Neural cell (in vitro differentiated cells): ENCODE results near the gene GAD2. TPM values are rescaled to one million over a fixed set of nuclear protein-coding genes. Genes with fewer than 3 reads are reported as not detected.
A peak's percentile ranks its signal among the peaks of the same experiment; 100 is the strongest.

ENCODE experiments used
- H2AFZ ChIP-seq: fragments of 200-600, 300-800 bp; sonication (generic), shearing (Covaris generic); 2 replicates; pipeline ENCODE4 v1.6.0; 2014; ENCODE audit warnings: low read depth, mild to moderate bottlenecking, antibody characterized with exemption, low read length, moderate library complexity
- H3F3A ChIP-seq: fragments of 200-600 bp; shearing (Covaris generic); 2 replicates; pipeline ENCODE4 v1.6.1; 2016; ENCODE audit warnings: mild to moderate bottlenecking, moderate library complexity, mixed read lengths, antibody characterized with exemption, low read length; ENCODE audit not compliant: insufficient read depth, poor library complexity, severe bottlenecking
- H3K27ac ChIP-seq: fragments of 200-600, 300-800 bp; sonication (generic), shearing (Covaris generic); 2 replicates; pipeline ENCODE4 v1.5.1; 2014; ENCODE audit warnings: mild to moderate bottlenecking, low read length, moderate library complexity
- H3K27me3 ChIP-seq: fragments of 300-800, 200-600 bp; sonication (generic), shearing (Covaris generic); 2 replicates; pipeline ENCODE4 v1.6.0; 2014; ENCODE audit warnings: mild to moderate bottlenecking, low read depth, low read length, moderate library complexity; ENCODE audit not compliant: insufficient read depth
- H3K36me3 ChIP-seq: fragments of 300-800, 200-600 bp; sonication (generic), shearing (Covaris generic); 2 replicates; pipeline ENCODE4 v1.5.1; 2014; ENCODE audit warnings: mild to moderate bottlenecking, antibody characterized with exemption, low read length, moderate library complexity; ENCODE audit not compliant: insufficient read depth
- H3K4me2 ChIP-seq: fragments of 300-800, 200-600 bp; sonication (generic), shearing (Covaris generic); 2 replicates; pipeline ENCODE4 v1.6.0; 2014; ENCODE audit warnings: mild to moderate bottlenecking, low read length
- H3K4me3 ChIP-seq: fragments of 300-800, 200-600 bp; sonication (generic), shearing (Covaris generic); 2 replicates; pipeline ENCODE4 v1.5.1; 2014; ENCODE audit warnings: mild to moderate bottlenecking, low read length, moderate library complexity
- H3K79me2 ChIP-seq: fragments of 200-600 bp; shearing (Covaris generic); replicated peaks from 2 replicates; pipeline ENCODE4 v1.6.0; 2014; ENCODE audit warnings: mild to moderate bottlenecking, low read length, moderate library complexity; ENCODE audit not compliant: insufficient read depth
- H3K9ac ChIP-seq: fragments of 300-800, 200-600 bp; sonication (generic), shearing (Covaris generic); 2 replicates; pipeline ENCODE4 v1.6.1; 2016; ENCODE audit warnings: mild to moderate bottlenecking, low read length, mixed read lengths
- H3K9me2 ChIP-seq: fragments of 200-600 bp; shearing (Covaris generic); 2 replicates; pipeline ENCODE4 v1.6.1; 2016; ENCODE audit warnings: mild to moderate bottlenecking, low read length, mixed read lengths; ENCODE audit not compliant: insufficient read depth
- H3K9me3 ChIP-seq: fragments of 200-600, 300-800 bp; sonication (generic), shearing (Covaris generic); 2 replicates; pipeline ENCODE4 v1.6.1; 2016; ENCODE audit warnings: mild to moderate bottlenecking, mixed run types, low read length, moderate library complexity, mixed read lengths
- H4K20me1 ChIP-seq: fragments of 200-600 bp; shearing (Covaris generic); 2 replicates; pipeline ENCODE4 v1.6.1; 2016; ENCODE audit warnings: mild to moderate bottlenecking, mixed run types; ENCODE audit not compliant: insufficient read depth
- EP300 ChIP-seq: fragments of 450-650 bp; conservative IDR thresholded peaks from 2 replicates; pipeline ENCODE4 v1.6.1; 2014; ENCODE audit warnings: antibody characterized with exemption, mild to moderate bottlenecking, moderate library complexity; ENCODE audit not compliant: poor library complexity, severe bottlenecking
- EZH2 ChIP-seq: fragments of 200-600, 300-800 bp; shearing (Covaris generic), sonication (generic); IDR thresholded peaks from 2 replicates; pipeline ENCODE4 v1.6.1; 2014; ENCODE audit warnings: antibody characterized with exemption, low read length, borderline replicate concordance, mild to moderate bottlenecking; ENCODE audit not compliant: insufficient read depth, poor library complexity, severe bottlenecking
- MXI1 ChIP-seq: fragments of 450-650 bp; conservative IDR thresholded peaks from 2 replicates; pipeline ENCODE4 v1.6.1; 2014; ENCODE audit warnings: antibody characterized with exemption, mild to moderate bottlenecking; ENCODE audit not compliant: poor library complexity, severe bottlenecking
- POLR2AphosphoS5 ChIP-seq: IDR thresholded peaks from 2 replicates; pipeline ENCODE4 v1.6.1; 2012
- RAD21 ChIP-seq: fragments of 450-650 bp; conservative IDR thresholded peaks from 2 replicates; pipeline ENCODE4 v1.6.1; 2014; ENCODE audit warnings: antibody characterized with exemption, mild to moderate bottlenecking, moderate library complexity
- SMC3 ChIP-seq: fragments of 450-650 bp; conservative IDR thresholded peaks from 2 replicates; pipeline ENCODE4 v1.6.1; 2014; ENCODE audit warnings: antibody characterized with exemption, mild to moderate bottlenecking, moderate library complexity; ENCODE audit not compliant: poor library complexity
- TAF1 ChIP-seq: IDR thresholded peaks from 2 replicates; pipeline ENCODE4 v1.6.1; 2012; ENCODE audit warnings: low read depth
- polyA plus RNA-seq: library from polyadenylated mRNA; depleted of rRNA; stranded (reverse); fragments of >200 nt; gene quantifications from 2 replicates; pipeline ENCODE4 v1.2.3, GENCODE V29; 2014
- TF ChIP-seq, protein P1 (sequence below): fragments of 450-650 bp; IDR thresholded peaks from 2 replicates; pipeline ENCODE4 v1.5.1; 2014; ENCODE audit warnings: antibody characterized with exemption, mild to moderate bottlenecking, moderate library complexity; ENCODE audit not compliant: poor library complexity, severe bottlenecking
- TF ChIP-seq, protein P2 (sequence below): IDR thresholded peaks from 2 replicates; pipeline ENCODE4 v1.6.1; 2012; ENCODE audit warnings: borderline replicate concordance

GAD2 gene
- polyA plus RNA-seq, 1 donor from 2014 or later = 192 TPM

GRCh38 chr10:26214004-26214403 lies 2.6 kb upstream of the GAD2 start:
- Histone ChIP-seq H3K36me3 (no peaks in the 10 kb centered on the region), H3K9me3 (no peaks in the 10 kb centered on the region), H3K27me3 (no peaks in the 10 kb centered on the region), H4K20me1 (no peaks in the 10 kb centered on the region), H3F3A (peaks cover 7% of the 10 kb centered on the region), H3K79me2 (peaks cover 70% of the 10 kb centered on the region), H3K4me2 (peak overlapping the region; percentile 67), H3K9me2 (no peaks in the 10 kb centered on the region), H3K9ac (peak overlapping the region; percentile 99), H3K27ac (peak overlapping the region; percentile 98), H2AFZ (no peak overlapping the region), H3K4me3 (peak overlapping the region; percentile 86)
- no peak for TF ChIP-seq MXI1
- TF ChIP-seq SMC3 = no peak
- peak; percentile 11 for TF ChIP-seq POLR2AphosphoS5
- no peak for TF ChIP-seq EZH2
- TF ChIP-seq, protein P1, sequence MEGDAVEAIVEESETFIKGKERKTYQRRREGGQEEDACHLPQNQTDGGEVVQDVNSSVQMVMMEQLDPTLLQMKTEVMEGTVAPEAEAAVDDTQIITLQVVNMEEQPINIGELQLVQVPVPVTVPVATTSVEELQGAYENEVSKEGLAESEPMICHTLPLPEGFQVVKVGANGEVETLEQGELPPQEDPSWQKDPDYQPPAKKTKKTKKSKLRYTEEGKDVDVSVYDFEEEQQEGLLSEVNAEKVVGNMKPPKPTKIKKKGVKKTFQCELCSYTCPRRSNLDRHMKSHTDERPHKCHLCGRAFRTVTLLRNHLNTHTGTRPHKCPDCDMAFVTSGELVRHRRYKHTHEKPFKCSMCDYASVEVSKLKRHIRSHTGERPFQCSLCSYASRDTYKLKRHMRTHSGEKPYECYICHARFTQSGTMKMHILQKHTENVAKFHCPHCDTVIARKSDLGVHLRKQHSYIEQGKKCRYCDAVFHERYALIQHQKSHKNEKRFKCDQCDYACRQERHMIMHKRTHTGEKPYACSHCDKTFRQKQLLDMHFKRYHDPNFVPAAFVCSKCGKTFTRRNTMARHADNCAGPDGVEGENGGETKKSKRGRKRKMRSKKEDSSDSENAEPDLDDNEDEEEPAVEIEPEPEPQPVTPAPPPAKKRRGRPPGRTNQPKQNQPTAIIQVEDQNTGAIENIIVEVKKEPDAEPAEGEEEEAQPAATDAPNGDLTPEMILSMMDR = no peak
- peak; percentile 48 for TF ChIP-seq TAF1
- no peak for TF ChIP-seq EP300
- no peak for TF ChIP-seq RAD21

GRCh38 chr10:26214551-26215395 lies 1.8 kb upstream of the GAD2 start:
- Histone ChIP-seq H3K4me2 (peak overlapping the region; percentile 67), H2AFZ (no peak overlapping the region), H3K27me3 (no peaks in the 10 kb centered on the region), H4K20me1 (no peaks in the 10 kb centered on the region), H3K79me2 (peaks cover 78% of the 10 kb centered on the region), H3K27ac (peak overlapping the region; percentile 98), H3K9me2 (no peaks in the 10 kb centered on the region), H3K9me3 (no peaks in the 10 kb centered on the region), H3K4me3 (peak overlapping the region; percentile 86), H3K9ac (peak overlapping the region; percentile 99), H3K36me3 (no peaks in the 10 kb centered on the region), H3F3A (peaks cover 7% of the 10 kb centered on the region)
- TF ChIP-seq, protein P1 = no peak
- peak; percentile 60 for TF ChIP-seq POLR2AphosphoS5
- no peak for TF ChIP-seq TAF1
- no peak for TF ChIP-seq MXI1
- no peak for TF ChIP-seq RAD21
- TF ChIP-seq, protein P2, sequence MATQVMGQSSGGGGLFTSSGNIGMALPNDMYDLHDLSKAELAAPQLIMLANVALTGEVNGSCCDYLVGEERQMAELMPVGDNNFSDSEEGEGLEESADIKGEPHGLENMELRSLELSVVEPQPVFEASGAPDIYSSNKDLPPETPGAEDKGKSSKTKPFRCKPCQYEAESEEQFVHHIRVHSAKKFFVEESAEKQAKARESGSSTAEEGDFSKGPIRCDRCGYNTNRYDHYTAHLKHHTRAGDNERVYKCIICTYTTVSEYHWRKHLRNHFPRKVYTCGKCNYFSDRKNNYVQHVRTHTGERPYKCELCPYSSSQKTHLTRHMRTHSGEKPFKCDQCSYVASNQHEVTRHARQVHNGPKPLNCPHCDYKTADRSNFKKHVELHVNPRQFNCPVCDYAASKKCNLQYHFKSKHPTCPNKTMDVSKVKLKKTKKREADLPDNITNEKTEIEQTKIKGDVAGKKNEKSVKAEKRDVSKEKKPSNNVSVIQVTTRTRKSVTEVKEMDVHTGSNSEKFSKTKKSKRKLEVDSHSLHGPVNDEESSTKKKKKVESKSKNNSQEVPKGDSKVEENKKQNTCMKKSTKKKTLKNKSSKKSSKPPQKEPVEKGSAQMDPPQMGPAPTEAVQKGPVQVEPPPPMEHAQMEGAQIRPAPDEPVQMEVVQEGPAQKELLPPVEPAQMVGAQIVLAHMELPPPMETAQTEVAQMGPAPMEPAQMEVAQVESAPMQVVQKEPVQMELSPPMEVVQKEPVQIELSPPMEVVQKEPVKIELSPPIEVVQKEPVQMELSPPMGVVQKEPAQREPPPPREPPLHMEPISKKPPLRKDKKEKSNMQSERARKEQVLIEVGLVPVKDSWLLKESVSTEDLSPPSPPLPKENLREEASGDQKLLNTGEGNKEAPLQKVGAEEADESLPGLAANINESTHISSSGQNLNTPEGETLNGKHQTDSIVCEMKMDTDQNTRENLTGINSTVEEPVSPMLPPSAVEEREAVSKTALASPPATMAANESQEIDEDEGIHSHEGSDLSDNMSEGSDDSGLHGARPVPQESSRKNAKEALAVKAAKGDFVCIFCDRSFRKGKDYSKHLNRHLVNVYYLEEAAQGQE = peak; percentile 70
- TF ChIP-seq SMC3 = no peak
- TF ChIP-seq EZH2 = no peak
